ENCODE data around the gene PLAAT5.
"Not testable (repeated sequence)": the region's sequence is repeated elsewhere in the genome, so short reads cannot be mapped to it uniquely, and the experiment has no call there.

Gene PLAAT5, protein sequence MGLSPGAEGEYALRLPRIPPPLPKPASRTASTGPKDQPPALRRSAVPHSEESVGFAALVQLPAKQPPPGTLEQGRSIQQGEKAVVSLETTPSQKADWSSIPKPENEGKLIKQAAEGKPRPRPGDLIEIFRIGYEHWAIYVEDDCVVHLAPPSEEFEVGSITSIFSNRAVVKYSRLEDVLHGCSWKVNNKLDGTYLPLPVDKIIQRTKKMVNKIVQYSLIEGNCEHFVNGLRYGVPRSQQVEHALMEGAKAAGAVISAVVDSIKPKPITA

DNA sequence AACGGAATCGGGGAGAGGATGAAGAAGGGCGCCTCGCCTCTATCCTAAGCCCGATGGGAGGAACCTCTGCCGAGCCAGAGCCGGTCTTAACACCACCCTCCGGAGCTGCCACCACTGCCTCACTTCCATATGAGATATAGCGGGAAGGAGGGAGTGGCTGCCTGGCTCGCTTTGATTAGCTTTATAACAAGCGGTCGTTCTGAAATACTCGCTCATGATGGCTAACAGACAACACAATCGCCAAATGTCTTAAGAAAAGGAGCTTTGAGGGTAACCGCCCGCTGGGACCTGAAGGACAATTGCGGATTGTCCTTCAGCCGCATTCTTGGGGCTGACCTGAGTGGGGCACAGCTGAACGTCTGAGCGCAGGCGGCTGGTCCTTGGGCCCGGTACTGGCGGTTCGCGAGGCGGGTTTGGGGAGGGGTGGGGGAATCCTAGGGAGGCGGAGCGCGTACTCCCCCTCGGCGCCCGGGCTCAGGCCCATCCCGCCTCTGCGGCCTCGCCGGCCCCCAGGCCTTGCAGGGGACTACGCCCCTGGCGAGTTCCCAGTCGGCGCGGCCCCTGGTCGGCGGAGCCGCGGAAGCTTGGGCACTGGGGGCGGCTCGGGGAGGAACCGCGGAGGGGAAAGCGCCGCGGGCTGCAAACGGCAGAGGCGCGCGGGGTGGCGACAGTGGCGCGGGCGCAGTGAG, at the start of gene PLAAT5:
PLAAT5 (minus strand) TSS at position 617 of the 689 bp plus-strand sequence; CDS start at position 484, 133 bp downstream.
- DNase-seq (ENCODE audit: low spot score) = peak; percentile 38

GRCh38 chr11:63537293-63538101, 46.5 kb upstream of the PLAAT5 start:
- DNase-seq (ENCODE audit: low spot score) = no peak

DNA sequence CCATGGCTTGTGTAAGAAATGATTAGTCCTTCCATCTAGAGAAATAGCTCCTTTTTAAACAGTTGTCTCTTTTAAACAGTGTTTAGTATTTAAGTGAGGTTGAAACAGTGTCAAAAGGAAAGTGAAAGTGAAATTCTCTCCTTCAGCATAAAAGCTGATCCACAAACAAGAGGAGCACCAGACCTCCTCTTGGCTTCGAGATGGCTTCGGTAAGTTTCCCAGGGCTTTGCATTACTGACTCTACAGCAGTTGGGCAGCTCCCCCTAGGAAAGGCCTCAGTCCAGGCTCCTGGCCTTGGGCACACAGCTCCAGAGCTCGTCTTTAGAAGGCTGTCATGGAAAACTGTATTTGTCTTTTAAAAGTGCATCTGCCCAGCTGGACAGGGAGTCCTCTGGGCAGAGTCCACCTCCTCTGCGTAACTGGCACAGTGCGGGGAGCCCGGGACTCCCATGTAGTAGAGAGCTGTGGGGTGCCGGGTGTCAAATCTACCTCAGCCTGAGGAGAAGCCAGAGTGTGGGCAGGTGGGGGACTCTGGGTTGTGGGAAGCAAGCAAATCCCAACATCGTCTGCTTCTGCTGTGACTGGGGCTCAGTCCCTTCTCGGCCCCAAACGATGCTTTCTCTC, 45.8 kb upstream of the PLAAT5 start, which contains the start of gene PLAAT4:
PLAAT4 (plus strand) TSS at position 140 of the 624 bp plus-strand sequence; CDS start at position 201, 61 bp downstream.
- DNase-seq (ENCODE audit: low spot score) = no peak

- DNase-seq (ENCODE audit: low spot score) = no peak
Measured at GRCh38 chr11:63535734-63536133, 44.8 kb upstream of the PLAAT5 start.

DNA sequence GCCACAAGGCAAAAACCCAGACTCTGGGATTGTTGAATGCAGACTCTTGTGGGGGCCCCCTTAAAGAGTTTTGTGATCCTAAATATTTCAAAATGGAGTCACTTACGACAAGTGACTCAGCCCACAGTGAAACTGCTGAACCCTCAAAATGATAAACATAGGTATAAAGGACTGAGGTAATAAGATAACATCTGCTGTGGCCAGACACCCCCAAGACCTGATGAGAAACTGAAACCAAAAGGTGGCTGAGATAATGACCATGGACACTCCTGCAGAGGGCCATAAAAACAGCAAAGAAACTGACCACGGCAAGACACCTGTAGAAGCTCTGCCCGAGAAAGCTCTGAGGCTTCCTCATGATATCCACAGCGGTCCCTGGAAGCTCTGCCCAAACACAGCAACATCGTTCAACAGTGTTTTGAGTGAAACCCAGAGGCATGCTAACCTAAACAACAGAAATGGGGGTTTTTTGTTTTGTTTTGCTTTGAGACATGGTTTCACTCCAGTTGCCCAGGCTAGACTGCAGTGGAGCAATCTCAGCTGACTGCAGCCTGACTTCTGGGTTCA, 44.0 kb upstream of the PLAAT5 start:
- DNase-seq (ENCODE audit: low spot score) = no peak

DNA sequence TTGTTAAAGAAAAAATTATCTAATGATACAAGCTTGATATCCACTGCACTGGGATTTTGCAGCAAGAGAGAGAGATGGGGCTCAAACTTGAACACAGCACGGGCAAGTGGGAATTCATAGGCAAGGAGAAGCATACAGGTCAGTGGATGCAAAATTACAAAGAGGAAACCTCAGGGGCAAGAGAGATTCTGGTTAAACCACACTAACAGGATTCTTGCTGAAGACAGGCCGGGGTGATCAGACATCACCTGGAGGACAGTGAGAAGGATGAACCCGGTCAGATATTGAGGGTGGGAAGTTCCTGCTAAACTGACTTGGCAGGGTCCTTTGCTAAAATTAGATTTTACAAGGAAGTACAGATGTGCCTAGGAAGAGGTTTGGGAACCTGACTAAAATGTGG, 43.1 kb upstream of the PLAAT5 start:
- DNase-seq (ENCODE audit: low spot score) = no peak

DNA sequence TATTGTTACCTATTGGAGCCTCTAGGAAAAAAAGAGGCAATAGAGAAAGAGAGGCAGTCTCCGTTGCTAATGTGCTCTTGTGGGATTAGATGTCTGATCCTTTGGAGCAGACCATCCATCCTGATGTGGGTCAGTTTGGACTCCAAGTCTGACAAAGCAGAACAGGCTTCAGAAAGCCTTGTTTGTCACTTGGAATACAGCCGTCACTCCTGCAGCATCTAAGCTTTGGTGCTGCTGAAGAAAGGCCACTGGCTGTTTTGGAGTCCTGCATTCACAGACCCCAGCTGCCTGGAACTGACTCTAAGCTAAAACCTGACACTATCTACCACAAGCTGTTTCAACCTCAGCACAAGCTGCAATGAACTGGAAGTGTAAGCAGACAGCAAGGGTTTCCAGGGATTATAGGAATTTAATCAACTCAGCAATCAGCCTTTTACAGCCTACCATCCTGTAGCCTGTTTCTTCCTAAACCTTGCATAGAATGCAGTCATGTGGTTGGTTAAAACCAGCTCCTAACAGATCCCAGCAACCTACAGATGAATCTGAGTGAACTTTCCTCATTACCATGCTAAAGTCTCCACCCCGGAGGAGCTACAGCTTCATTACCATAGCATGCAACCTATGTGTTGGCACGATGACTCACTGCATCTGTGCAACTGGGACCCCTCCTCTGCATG, 42.0 kb upstream of the PLAAT5 start:
- DNase-seq (ENCODE audit: low spot score) = no peak

- no peak for DNase-seq (ENCODE audit: low spot score)
Measured at GRCh38 chr11:63532117-63532516, 41.1 kb upstream of the PLAAT5 start.

- not testable (repeated sequence) for DNase-seq (ENCODE audit: low spot score)
Measured at GRCh38 chr11:63531074-63531792, 40.3 kb upstream of the PLAAT5 start.

DNA sequence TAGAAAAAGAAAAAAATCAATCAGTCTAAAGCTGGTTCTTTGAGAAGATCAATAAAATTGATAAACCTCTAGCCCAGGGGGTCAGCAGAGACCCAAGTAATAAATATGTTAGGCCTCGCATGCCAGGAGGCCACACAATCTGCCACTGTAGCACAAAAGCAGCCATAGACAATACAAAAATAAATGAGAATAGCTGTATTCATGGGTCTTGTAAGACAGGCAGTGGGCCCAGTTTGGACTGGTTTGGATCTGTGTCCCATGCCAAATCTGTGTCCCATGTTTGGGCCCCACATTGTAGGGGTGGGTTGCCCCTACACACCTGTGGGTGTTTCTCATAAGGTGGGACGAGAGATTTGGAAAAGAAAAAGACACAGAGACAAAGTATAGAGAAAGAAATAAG, 39.1 kb upstream of the PLAAT5 start:
- no peak for DNase-seq (ENCODE audit: low spot score)

DNA sequence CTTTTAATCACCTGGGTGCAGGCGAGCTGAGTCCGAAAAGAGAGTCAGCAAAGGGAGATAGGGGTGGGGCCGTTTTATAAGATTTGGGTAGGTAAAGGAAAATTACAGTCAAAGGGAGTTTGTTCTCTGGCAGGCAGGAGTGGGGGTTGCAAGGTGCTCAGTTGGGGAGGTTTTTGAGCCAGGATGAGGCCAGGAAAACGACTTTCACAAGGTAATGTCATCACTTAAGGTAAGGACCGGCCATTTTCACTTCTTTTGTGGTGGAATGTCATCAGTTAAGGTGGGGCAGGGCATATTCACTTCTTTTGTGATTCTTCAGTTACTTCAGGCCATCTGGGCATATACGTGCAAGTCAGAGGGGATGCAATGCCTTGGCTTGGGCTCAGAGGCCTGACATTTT, 38.4 kb upstream of the PLAAT5 start:
- not testable (repeated sequence) for DNase-seq (ENCODE audit: low spot score)

DNA sequence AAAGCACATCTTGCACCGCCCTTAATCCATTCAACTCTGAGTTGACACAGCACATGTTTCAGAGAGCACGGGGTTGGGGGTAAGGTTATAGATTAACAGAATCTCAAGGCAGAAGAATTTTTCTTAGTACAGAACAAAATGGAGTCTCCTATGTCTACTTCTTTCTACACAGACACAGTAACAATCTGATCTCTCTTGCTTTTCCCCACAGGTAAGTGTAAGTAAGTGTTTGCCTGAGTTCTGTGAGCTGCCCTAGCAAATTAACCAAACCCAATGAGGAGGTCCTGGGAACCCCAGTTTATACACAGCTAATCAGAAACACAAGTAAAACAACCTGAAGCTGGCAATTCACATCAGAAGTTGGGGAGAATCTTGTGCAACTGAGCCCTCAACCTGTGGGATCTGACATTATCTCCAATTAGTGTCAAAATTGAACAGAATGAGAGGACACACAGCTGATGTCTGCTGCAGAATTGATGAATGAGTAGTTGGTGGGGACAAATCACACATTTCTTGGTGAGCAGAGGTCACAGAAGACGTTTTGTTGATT, 37.8 kb upstream of the PLAAT5 start:
- DNase-seq (ENCODE audit: low spot score) = not testable (repeated sequence)

DNA sequence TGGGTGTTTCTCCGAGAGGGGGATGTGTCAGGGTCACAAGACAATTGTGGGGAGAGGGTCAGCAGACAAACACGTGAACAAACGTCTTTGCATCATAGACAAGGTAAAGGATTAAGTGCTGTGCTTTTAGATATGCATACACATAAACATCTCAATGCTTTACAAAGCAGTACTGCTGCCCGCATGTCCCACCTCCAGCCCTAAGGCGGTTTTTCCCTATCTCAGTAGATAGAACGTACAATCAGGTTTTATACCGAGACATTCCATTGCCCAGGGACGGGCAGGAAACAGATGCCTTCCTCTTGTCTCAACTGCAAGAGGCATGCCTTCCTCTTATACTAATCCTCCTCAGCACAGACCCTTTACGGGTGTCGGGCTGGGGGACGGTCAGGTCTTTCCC, 37.2 kb upstream of the PLAAT5 start:
- not testable (repeated sequence) for DNase-seq (ENCODE audit: low spot score)

DNA sequence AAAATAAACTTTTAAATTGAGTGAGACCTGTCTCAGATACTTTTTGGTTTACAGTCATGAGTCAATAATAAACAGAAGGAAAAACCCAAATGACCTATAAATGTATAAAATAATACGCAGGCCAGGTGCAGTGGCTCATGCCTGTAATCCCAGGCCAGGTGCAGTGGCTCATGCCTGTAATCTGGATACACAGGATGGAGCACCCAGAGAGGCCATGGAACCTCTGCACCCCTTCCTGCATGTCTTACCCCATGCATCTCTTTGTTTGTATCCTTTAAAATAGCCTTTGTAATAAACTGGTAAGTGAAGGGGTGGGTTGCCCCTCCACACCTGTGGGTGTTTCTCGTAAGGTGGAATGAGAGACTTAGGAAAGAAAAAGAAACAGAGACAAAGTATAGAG, 36.7 kb upstream of the PLAAT5 start:
- DNase-seq (ENCODE audit: low spot score) = no peak

DNA sequence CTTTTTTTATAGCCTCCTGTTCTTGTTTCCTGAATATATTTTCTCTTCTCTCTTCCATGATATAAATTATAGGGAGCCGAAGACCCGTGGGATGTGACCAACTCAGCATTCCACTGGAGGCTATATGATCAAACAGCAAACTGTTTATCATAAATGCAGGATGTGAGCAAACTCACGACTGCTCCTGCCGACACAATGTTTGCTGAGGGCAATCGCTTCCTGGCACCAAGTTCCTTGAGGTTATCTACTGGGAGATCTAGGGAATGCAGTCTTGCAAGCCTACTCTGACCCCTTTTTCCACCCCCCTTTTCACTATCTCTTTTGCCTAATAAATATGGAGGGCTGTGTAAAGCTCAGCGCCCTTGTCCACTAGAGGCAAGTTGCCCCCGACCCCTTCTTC, 32.2 kb upstream of the PLAAT5 start:
- DNase-seq (ENCODE audit: low spot score) = no peak

DNA sequence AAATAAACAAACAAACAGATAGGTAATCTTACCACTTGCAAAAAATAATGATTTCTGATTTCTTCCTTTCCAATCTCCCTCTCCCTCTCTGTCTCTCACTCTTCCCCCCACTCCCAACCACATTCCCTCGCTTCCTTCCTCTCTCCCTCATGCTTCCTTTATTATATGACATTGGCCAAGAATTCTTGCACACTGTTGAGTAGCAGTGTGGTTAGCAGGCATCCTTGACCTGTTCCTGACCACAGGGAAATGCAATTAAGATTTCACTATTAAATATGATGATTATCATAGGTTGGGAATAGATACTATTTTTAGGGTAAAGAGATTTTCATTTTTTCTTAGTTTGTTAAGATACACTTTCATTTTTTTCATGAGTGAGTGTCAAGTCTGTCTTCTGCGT, 30.9 kb upstream of the PLAAT5 start:
- no peak for DNase-seq (ENCODE audit: low spot score)

- DNase-seq (ENCODE audit: low spot score) = no peak
Measured at GRCh38 chr11:63520606-63521170, 29.7 kb upstream of the PLAAT5 start.

GRCh38 chr11:63518548-63518947, 27.6 kb upstream of the PLAAT5 start:
- DNase-seq (ENCODE audit: low spot score) = no peak

DNA sequence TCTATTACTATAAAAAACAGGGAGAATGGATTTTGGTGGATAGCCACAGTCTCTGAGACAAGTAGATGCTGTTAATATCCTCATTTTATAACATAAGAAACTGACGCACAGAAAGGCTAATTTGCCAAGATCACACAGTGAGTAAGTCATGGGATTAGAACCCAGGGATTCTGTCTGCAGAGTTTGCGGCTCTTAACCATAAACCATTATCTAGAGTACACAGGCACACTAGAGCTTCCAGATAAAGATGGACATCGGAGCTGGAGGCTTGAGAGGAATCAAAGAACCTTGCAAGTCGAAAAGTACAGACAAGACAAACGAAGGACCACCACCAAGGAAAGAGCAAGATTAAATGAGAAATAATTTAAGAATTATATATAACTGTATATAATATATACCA, 26.2 kb upstream of the PLAAT5 start:
- no peak for DNase-seq (ENCODE audit: low spot score)

DNA sequence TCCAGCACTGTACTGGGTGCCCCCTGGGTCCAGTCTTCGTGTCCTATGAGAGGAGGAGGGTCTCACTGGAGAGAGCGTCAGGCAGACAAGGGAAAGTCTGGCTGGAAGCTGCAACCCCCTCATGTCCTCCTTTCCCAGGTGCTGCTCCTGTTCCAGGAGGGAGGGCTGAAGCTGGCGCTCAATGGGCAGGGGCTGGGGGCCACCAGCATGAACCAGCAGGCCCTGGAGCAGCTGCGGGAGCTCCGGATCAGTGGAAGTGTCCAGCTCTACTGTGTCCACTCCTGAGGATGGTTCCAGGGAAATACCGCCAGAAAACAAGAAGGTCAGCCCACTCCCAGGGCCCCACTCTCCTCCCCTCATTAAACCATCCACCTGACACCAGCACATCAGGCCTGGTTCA, 25.1 kb upstream of the PLAAT5 start:
- no peak for DNase-seq (ENCODE audit: low spot score)
